GM18517 (cell line): ENCODE data around the gene ICAM2.
"Not testable (repeated sequence)": the region's sequence is repeated elsewhere in the genome, so short reads cannot be mapped to it uniquely, and the experiment has no call there.

Experiments
- ATAC-seq: cut with Tn5 transposase; IDR thresholded peaks from one replicate; pipeline ENCODE4 v1.9.1; 2021; ENCODE audit warnings: mild to moderate bottlenecking, moderate library complexity; ENCODE audit not compliant: unreplicated experiment

The ICAM2 gene

GRCh38 chr17:64015447-64015846 is 5.0 kb downstream of the ICAM2 start:
- no peak for ATAC-seq

- no peak for ATAC-seq
These were observed 10.6 kb downstream of the ICAM2 start for GRCh38 chr17:64009571-64010402.

- no peak for ATAC-seq
These were observed 11.6 kb downstream of the ICAM2 start for GRCh38 chr17:64008830-64009229.

GRCh38 chr17:64008346-64008745 is 12.1 kb downstream of the ICAM2 start:
- ATAC-seq = no peak

GRCh38 chr17:64007838-64008282 is 12.6 kb downstream of the ICAM2 start:
- ATAC-seq = no peak

GRCh38 chr17:64007089-64007837 is 13.2 kb downstream of the ICAM2 start:
- ATAC-seq = not testable (repeated sequence)

- no peak for ATAC-seq
These were observed 13.9 kb downstream of the ICAM2 start for GRCh38 chr17:64006361-64007088.

GRCh38 chr17:64005734-64006167 is 14.7 kb downstream of the ICAM2 start:
- ATAC-seq = no peak

- no peak for ATAC-seq
These were observed 15.3 kb downstream of the ICAM2 start for GRCh38 chr17:64004903-64005733.

GRCh38 chr17:64004218-64004770 is 16.1 kb downstream of the ICAM2 start:
- no peak for ATAC-seq

- ATAC-seq = no peak
These were observed 16.8 kb downstream of the ICAM2 start for GRCh38 chr17:64003526-64004121.

GRCh38 chr17:64002658-64003525 is 17.5 kb downstream of the ICAM2 start:
- no peak for ATAC-seq

- no peak for ATAC-seq
These were observed 18.5 kb downstream of the ICAM2 start for GRCh38 chr17:64001763-64002529.

GRCh38 chr17:64001091-64001579 is 19.3 kb downstream of the ICAM2 start:
- no peak for ATAC-seq

GRCh38 chr17:63999680-64000531 is 20.5 kb downstream of the ICAM2 start:
- ATAC-seq = no peak

- no peak for ATAC-seq
These were observed 21.4 kb downstream of the ICAM2 start for GRCh38 chr17:63998721-63999679.
